ENCODE measurements around the gene NHERF2.
"Not testable (repeated sequence)": the region's sequence is repeated elsewhere in the genome, so short reads cannot be mapped to it uniquely, and the experiment has no call there.

Gene NHERF2

DNA sequence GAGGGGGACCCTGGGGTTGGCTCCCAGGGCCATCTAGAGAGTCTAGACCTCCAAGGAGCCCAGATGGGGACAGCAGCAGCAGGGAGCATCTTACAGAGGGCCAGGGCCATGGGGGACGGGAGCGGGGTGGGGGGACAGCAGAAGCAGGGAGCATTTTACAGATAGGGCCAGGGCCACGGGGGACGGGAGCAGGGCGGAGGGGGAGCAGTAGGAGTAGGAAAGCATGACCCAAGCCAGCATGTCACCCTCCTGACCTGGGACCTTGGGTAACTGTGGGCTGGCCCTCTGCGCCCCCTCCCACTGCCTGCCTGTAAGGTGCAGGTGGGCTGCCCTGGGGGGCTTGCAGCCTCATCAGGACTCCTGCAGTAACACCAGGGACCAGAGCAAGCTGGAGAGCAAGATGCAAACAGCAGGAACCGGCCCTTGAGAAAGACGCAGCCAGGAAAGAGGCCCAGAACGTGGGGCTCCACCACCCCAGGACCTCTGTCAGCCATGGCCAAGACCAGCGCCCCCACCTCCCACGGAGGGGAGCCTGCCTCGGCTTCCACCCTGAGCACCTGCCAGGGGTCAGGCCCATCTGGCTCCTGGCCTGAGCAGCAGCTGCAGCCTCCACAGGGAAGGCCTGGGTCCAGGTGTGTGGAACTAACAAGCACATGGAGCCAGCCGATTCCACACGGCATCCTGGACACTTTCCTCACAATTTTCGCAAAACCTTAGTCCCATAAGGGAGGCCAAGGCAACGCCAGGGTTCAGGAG lies 19.4 kb upstream of the NHERF2 start:
- DNase-seq (ENCODE audit: low read depth) = no peak

DNA sequence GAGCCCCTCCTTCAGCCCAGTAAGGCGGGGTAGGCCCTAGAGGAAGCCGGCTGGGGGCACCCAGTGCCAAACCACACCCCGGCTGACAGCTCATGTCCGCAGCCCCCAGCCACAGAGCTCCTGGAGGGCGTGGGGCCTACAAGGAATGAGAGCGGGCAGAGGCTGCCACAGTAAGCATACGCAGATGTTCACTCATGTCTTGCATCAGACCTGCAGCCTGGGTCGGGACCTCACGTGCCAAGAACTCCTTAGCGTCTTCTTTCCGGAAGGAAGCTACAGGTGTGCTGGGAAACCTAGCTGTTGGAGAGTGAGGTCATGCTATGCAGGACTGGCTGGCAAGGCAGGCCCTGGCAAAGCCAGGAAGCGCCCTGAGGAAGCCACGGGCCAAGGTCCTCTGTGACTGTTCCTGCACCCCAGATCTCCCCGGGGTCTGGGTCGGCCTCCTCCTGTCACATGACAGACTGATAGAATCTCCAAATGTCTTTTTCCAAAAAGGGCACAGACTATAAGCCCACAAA lies 18.6 kb upstream of the NHERF2 start:
- DNase-seq (ENCODE audit: low read depth) = no peak

DNA sequence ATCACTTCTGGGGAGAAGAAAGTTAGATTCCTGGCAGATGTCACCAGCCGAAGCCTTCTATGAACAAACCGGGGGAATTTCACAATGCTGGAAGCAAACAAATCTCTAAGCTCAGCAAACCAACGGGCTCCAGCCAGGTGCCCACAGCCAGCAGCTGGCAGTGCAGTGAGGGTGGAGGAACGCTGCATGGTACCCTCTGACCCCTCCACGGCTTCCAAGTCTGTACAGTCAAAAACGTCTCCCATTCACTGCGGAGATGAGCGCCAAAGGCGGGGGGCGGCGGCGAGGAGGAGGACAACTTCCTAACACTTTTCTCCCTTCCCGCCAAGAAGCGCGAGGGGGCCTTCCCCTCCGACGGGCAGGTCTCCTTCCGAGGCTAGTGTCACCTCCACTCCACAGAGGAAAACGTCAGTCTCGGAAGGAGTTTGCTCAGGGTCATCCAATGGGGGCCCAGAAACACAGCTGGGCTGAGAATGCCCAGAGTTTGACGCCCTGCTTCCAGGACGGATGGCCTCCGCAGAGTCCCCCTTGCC lies 18.0 kb upstream of the NHERF2 start:
- DNase-seq (ENCODE audit: low read depth) = no peak

DNA sequence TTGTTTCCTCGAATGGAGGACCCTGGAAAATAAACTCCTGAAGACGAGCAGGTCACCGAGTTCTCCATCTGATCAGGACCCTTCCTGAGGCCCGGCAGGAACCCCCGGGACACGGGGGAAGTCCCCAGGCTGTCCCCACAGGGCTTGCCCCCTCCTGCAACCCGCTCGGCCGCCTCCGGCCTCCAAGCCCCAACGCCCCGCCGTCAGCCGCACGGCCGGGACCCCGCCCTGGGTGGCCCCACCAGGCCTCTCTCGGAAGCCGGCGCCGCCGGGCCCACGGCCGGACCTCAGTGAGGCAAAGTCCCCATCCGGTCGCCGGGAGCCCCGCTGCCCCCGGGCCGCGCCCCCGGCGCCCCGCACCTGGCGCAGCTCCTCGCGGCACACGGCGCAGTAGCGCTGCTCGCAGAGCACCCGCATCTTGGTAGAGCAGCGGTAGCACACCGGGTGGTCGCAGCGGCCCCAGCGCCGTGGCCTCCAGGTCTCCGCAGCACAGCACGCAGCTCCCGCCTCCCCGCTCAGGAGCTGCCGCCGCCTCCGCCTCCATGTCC lies 17.5 kb upstream of the NHERF2 start:
- DNase-seq (ENCODE audit: low read depth) = no peak

DNA sequence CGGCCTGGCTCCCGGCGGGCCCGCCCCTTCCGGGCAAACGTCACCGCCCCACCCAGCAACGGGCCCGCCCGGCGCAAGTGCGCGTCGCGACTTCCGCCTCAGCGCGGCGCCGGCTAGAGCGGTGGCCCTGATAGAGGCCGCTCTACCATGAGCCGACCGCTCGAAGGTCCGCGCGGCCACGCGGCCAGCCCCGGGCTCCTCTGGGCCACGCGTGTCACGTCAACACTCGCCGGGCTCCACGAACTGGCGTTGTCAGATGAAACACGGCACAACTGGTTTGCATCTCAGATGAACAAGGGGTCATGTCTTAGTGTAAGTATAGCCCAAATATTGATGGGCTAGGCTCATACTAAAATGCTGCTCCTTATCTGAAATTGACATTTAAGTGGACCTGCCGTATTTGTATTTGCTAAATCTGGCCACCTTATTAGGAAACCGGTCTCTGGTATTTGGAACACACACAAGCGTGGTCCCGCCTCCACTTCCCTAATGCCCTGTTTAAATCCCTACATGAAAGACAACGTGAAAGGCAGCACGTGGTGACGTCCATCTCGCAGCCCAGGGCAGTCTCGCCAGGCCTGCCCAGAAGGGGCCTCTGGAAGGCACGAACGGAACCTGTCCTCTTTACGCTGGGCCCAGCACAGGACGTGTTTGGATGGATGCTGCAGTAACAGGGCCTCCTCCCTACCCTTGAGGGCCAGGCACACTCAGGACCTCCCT lies 16.8 kb upstream of the NHERF2 start, which contains the start of gene ZNF598:
TSS of gene ZNF598 (minus strand) at position 31 of the 720 bp plus-strand sequence.
- peak; percentile 73 for DNase-seq (ENCODE audit: low read depth)

DNA sequence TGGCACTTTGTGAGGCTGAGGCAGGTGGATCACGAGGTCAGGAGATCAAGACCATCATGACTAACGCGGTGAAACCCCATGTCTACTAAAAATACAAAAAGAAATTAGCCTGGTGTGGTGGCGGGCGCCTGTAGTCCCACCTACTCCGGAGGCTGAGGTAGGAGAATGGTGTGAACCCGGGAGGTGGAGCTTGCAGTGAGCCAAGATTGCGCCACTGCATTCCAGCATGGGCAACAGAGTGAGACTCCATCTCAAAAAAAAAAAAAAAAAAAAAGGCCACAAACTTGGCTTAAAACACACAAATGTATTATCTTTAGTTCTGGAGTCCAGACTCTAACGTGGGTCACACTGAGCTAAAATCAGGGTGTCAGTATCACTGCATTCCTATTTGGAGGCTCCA lies 15.0 kb upstream of the NHERF2 start:
- DNase-seq (ENCODE audit: low read depth) = not testable (repeated sequence)

DNA sequence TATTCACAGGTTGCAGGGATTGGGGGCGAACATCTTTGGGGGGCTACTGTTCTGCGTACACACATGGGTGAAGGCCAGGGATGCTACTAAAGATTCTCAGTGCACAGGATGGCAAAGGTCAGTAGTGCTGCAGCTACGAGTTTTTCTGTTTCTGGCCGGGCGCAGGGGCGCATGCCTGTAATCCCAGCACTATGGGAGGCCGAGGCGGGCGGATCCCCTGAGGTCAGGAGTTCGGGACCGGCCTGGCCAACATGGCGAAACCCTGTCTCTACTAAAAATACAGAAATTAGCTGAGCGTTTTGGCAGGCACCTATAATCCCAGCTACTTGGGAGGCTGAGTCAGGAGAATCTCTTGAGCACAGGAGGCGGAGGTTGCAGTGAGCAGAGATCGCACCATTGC lies 13.2 kb upstream of the NHERF2 start:
- DNase-seq (ENCODE audit: low read depth) = no peak

DNA sequence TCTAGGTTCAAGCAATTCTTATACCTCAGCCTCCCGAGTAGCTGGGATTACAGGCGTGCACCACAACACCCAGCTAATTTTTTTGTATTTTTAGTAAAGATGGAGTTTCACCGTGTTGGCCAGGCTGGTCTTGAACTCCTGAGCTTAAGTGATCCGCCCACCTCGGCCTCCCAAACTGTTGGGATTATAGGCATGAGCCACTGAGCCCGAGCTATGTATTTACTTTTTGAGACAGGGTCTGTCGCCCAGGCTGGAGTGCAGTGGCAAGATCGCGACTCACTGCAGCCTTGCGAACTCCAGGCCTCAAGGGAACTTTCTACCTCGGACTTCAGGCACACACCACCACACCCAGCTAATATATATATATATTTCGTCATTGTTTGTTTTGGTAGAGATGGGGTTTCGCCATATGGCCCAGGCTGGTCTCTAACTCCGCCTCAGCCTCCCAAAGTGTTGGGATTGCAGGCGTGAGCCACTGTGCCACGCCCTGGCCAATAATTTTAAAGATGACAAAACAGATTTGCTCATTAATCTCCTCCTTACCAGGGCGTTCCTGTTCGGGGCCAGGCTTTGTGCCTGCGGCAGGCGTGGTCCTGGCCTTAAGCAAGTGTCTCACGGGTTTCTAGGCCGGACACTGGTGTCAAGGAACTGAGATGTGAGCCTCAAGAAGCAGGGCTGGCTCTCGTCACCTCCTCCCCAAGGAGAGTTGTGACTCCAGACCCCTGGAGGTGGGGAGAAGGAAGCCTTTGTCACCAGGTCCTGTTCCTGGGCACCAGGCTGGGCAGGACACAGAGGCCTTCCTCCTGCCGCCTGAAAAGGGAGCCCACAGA lies 11.4 kb upstream of the NHERF2 start:
- DNase-seq (ENCODE audit: low read depth) = no peak

DNA sequence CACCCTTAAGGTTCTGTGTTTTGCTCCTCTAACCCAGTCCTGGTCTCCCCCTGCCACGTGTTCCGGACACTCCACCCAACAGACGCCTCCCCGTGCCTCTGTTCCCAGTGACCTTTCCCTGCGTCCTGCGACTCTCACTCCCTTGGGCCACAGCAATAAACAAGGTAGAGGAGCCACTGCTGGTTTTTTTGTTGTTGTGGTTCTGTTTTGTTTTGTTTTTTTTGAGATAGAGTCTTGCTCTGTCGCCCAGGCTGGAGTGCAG lies 10.8 kb upstream of the NHERF2 start:
- DNase-seq (ENCODE audit: low read depth) = no peak

DNA sequence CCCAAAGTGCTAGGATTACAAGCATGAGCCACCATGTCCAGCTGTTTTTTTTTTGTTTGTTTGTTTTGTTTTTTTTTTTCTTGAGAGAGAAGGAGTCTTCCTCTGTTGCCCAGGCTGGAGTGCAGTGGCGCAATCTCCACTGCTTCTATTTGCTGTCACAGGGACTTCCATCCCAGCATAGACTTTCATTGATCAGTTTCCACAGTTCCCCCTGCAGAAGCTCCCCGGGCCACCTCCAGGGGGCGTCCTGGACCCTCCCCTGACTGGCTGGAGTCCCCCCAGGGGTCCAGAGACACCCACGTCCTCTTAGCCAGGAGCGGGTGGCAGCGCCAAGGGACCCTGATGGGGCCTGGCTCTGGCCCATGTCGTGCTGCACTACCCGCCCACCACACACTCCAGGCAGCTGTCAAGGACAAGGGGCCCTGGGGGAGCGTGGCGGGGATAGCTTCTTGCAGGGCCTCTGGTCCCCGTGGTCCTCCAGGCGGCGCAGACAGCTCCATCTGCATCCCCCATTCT lies 10.2 kb upstream of the NHERF2 start:
- no peak for DNase-seq (ENCODE audit: low read depth)

DNA sequence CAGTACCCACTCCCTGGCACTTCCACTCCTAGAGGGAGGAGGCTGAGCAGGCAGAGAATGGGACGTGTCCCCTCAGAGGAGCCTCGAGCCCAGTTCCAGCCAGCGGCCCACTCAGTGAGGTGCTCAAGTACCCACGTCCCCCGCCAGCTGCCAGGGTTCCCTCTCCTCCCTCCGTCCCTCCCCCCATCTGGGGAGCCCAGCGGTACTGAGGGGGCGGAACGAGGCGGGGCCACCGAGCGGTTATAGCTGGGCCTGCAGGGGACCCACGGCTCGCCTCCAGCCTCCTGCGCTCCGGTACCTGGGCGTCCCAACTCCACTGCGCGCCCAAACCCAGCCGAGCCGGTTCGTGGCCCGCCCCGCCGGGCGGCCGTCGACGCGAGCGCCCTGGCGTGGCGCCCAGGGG lies 7.2 kb upstream of the NHERF2 start, which contains the start of gene NPW:
TSS of gene NPW (plus strand) at position 268 of the 403 bp plus-strand sequence.
- DNase-seq (ENCODE audit: low read depth) = no peak

DNA sequence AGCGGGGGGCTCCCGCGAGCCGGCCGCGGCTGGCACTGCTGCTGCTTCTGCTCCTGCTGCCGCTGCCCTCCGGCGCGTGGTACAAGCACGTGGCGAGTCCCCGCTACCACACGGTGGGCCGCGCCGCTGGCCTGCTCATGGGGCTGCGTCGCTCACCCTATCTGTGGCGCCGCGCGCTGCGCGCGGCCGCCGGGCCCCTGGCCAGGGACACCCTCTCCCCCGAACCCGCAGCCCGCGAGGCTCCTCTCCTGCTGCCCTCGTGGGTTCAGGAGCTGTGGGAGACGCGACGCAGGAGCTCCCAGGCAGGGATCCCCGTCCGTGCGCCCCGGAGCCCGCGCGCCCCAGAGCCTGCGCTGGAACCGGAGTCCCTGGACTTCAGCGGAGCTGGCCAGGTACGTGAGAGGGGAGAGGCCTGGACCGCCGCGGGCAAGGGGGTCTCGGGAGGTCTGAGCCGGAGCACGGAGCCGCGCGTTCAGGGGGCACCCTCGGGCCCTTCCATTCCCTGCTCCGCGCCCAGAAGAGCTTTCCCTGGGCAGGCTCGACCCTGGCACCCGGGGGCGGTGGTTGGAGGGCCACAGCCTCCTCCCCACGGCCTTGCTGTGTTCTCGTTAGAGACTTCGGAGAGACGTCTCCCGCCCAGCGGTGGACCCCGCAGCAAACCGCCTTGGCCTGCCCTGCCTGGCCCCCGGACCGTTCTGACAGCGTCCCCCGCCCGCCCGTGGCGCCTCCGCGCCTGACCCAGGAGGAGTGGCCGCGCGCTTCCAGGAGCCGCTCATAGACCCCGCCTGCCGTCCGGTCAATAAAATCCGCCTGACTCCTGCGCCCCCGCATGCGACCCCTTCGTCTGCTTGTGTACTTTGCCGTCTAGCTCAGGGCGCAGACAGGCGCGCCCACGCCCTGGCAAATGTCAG lies 6.5 kb upstream of the NHERF2 start:
- DNase-seq (ENCODE audit: low read depth) = no peak

DNA sequence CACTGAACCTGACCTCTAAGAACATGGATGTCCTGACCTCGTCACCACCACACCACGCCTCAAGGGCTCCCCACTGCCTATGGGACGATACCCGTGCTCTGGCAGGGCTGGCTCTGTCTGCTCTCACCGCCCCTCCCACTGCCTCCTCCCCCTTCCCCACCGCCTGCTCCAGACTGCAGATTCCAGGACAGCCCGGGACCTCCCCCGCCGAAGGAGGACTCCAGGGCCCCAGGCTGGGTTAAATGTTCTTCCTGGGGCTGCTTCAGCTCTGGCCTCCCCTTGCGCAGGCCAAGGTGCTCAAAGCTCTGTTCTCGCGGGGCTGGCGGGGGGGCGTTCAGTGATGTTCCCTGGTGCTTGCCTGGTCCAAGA lies 4.0 kb upstream of the NHERF2 start:
- DNase-seq (ENCODE audit: low read depth) = no peak

DNA sequence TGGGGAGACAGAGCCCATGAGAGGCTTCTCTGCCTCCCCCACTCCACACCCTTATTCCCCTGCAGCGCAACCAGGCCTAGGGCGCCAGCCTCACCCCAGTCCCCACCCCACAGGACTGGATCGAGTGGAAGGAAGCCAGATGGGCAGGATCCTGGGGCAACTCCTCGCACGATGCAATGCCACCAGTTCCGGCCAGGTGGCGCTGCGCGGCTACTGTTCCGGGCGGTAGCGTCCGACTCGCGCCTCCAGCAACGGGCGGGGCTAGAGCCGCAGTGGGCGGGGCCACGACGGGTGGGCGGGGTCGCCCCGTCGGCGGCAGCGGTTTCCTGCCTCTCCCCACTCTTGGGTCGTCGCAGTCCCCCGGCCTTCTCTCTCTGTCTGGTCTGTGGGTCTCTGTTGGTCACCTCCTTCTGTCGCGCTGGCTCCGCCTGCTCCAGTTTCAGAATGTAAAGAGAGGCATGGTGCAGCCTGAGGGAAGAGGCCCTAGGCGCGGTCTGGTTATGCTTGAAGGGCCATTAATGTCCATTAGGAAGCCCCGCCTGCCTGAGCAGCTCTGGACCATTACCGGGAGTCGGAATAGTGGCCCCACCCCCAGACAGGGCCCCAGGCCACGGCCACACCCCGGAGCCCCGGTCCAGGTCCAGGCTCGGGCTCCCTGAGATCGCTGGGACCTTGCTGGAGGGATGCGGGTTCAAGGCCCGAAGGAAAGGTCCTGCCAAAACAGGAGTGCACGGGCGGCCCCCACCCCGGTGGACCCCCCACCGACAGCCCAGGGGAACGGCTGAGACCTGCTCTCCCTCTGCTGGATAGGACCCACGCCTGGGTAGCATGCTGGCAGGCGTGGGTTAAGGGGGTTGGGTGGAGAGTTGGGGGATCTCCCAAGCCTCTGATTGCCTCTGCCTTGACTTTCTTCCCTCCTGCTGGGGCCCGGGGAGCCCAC lies 3.3 kb upstream of the NHERF2 start:
- peak; percentile 94 for DNase-seq (ENCODE audit: low read depth)

DNA sequence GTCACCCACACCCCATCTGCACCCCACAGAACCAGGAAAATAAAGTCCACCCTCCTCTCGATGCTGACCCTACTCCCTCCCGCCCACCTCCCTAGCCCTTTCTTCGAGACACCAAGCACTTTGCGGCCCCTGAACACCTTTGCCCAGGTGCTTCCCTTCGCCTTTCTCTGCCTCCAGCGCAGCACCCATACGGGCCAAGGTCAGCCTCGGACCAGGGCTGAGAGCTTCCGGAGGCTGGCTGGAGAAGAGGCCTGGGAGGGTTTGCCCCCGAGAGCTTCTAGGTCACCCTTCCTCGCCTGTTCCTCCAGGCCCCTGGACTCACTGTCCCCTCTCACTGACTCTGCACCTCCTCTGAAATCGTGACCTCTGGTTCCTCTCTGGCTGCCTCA lies 2.7 kb upstream of the NHERF2 start:
- no peak for DNase-seq (ENCODE audit: low read depth)

DNA sequence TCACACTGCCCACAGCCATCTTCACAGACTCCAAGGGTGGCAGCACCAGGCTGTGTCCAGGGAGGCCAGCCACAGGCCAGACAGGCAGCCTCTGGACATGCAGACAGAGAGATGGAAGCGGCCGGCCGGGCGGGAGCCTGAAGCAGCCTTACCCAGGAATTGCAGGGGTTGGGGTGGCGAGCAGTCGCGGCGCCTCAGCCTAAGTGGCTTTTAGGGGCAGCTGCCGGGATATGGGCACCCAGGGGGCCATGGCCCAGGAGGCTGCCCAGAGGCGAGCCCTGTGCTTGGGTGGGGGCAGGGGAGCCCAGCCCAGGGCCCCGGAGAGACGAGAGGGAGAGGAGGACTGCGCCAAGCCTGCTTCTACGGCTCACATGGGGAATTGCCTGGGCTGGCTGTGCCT lies 1.5 kb upstream of the NHERF2 start:
- no peak for DNase-seq (ENCODE audit: low read depth)

DNA sequence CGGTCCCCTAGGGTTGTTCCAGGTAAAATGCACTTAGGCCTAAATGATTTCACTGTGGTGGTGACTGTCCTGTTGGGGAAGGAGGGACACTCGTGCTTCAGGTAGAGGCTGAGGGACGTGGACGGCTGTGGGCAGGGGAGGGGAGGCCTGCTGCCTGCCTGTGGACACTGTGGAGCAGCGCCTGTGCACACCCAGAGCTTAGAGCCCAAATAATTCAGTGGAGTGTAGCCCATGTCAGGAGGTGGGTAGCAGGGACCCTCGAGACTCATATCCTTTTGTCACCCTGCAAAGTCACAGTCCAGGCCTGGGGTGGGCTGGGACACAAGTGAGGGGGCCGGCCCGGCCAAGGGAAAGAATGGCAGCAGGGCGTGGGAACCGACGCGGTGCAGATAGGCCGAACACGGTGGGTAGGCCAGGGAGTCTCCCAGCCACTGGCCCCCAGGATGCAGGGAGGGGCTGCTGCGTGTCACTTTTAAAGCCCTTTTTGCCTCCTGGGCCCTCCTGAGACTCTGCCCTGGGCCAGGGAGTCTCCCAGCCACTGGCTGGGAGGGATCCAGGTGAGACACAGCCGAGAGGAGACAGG lies 733 bp upstream of the NHERF2 start:
- DNase-seq (ENCODE audit: low read depth) = no peak

DNA sequence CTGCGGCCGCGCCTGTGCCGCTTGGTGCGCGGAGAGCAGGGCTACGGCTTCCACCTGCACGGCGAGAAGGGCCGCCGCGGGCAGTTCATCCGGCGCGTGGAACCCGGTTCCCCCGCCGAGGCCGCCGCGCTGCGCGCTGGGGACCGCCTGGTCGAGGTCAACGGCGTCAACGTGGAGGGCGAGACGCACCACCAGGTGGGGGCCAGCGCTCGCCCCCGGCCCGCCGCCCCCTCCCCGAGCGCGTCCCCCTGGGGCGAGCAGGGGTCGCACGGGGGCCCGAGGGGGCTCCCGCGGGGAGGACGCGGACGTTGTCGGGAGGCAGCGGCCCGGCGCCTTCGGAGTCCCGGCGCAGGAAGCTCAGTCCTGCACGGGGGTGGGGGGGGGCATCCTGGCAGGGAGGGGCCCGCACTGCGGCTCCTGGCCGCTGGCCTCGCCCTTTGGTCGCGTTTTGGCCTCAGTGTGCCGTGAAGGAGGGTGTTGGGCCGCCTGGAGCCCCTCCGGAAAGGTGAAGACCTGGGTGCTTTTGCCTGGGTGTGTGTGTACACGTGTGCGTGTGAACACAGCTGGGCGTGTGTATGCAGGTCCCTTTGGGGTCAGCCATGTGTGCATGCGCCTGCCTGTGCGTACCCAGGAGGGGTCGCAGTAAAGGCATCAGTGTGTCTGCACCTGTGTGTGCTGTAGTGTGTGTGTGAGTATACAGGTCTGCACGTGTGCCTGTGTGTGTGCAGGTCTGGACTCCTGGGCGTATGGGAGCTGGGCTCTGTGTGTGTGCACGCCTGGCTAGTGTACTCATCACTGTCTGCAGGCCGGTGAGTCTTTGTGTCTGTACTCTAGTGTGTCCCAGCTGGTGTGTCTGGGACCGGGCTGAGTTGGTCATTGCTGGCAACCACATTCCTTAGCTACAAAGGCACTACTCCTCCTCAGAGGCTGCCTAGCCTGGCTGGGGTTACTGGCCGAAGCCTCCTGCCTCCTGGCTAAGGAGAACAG lies 615 bp downstream of the NHERF2 start:
- no peak for DNase-seq (ENCODE audit: low read depth)
